ENCODE measurements around the gene TSKU.

The TSKU gene

DNA sequence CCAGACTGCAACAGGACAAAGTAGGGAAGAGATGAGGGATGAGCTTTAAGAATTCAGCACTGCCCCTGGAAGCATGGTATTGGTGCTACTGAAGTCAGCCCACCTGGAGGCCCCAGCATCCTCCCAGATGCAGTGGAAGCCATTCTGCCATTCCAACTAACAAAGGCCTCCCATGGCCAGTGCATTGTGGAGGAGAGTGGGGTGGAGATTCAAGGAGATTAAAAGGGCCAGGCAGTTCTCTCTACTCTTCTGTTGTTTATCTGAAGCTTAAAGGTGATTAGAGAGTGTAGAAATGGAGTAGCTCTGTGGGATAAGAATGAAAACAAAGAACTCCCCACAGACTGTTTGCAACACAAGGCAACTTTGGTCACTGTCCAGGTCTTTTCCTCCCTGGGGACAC is 24.1 kb upstream of the TSKU start:
- H3K4me3 ChIP-seq (ENCODE audit: insufficient read depth in 1 of 2, low read depth in 1 of 2, low read length in 2 of 2) = no peak overlapping the region
- H3K4me1 ChIP-seq (ENCODE audit: control insufficient read depth, insufficient read depth, low read depth, low read length) = peaks cover 2% of the 10 kb centered on the region
- no peak overlapping the region for H3K4ac ChIP-seq (ENCODE audit: low read depth in 1 of 2, low read length in 2 of 2)
- H3K9ac ChIP-seq (ENCODE audit: low read length) = no peak overlapping the region
- no peaks in the 10 kb centered on the region for H3K79me1 ChIP-seq (replicated peaks; ENCODE audit: low read length, poor library complexity, severe bottlenecking)
- no peak overlapping the region for H2BK15ac ChIP-seq (ENCODE audit: low read depth, poor library complexity, severe bottlenecking)
- H2BK5ac ChIP-seq (ENCODE audit: low read depth, low read length, poor library complexity, severe bottlenecking) = no peak overlapping the region
- no peak overlapping the region for H3K18ac ChIP-seq (ENCODE audit: low read depth in 1 of 2, low read length in 2 of 2)
- H3K23ac ChIP-seq (ENCODE audit: low read length in 2 of 2) = no peak overlapping the region
- H4K8ac ChIP-seq (ENCODE audit: low read length) = no peak overlapping the region
- no peak overlapping the region for H3K4me2 ChIP-seq (ENCODE audit: low read length, poor library complexity, severe bottlenecking)
- H2AK5ac ChIP-seq (ENCODE audit: low read length, severe bottlenecking) = no peak overlapping the region
- no peak for DNase-seq
- no peak overlapping the region for H3K27ac ChIP-seq (ENCODE audit: low read length, poor library complexity, severe bottlenecking)
- H3K36me3 ChIP-seq (ENCODE audit: control insufficient read depth in 1 of 2, insufficient read depth in 2 of 2, low read depth in 1 of 2, low read length in 2 of 2) = no peaks in the 10 kb centered on the region
- no peaks in the 10 kb centered on the region for H3K9me3 ChIP-seq (ENCODE audit: control insufficient read depth, low read length)
- peaks cover 0 to 7% of the 10 kb centered on the region in 2 experiments for H3K27me3 ChIP-seq (ENCODE audit: control insufficient read depth in 1 of 2, insufficient read depth in 1 of 2, low read length in 2 of 2)
- no peak overlapping the region for H2BK120ac ChIP-seq (ENCODE audit: low read depth, low read length)
- no peak overlapping the region for H2BK12ac ChIP-seq (ENCODE audit: low read length in 2 of 2)
- H4K91ac ChIP-seq (ENCODE audit: low read length) = no peak overlapping the region
- H2AFZ ChIP-seq (ENCODE audit: low read depth, low read length) = no peak overlapping the region
- H3K14ac ChIP-seq (ENCODE audit: low read length in 2 of 2) = no peak overlapping the region

DNA sequence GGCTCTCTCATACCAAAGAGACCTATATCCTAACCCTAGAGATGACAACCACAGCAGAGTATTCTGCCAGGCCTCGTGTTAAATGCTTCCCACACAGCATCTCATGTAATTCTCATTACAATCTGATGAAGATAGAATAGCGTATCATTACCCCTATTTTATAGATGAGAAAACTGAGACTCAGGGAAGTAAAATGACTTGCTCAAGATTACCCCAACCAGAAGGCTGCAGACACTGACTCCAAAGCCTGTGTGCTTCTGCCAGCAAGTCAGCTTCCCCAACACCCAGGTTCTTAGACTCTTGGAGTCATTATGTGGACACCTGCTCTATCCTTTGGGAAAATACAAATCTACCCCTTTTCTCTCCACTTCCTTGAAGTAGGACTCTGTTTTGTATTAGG is 23.6 kb upstream of the TSKU start:
- Histone ChIP-seq H3K18ac (ENCODE audit: low read depth in 1 of 2, low read length in 2 of 2) (no peak overlapping the region), H2BK120ac (ENCODE audit: low read depth, low read length) (no peak overlapping the region), H3K9ac (ENCODE audit: low read length) (no peak overlapping the region), H3K79me1 (replicated peaks; ENCODE audit: low read length, poor library complexity, severe bottlenecking) (no peaks in the 10 kb centered on the region), H4K91ac (ENCODE audit: low read length) (no peak overlapping the region), H2AK5ac (ENCODE audit: low read length, severe bottlenecking) (no peak overlapping the region), H4K8ac (ENCODE audit: low read length) (no peak overlapping the region), H3K9me3 (ENCODE audit: control insufficient read depth, low read length) (no peaks in the 10 kb centered on the region), H3K23ac (ENCODE audit: low read length in 2 of 2) (no peak overlapping the region), H3K14ac (ENCODE audit: low read length in 2 of 2) (no peak overlapping the region), H3K36me3 (ENCODE audit: control insufficient read depth in 1 of 2, insufficient read depth in 2 of 2, low read depth in 1 of 2, low read length in 2 of 2) (no peaks in the 10 kb centered on the region), H2AFZ (ENCODE audit: low read depth, low read length) (no peak overlapping the region), H2BK12ac (ENCODE audit: low read length in 2 of 2) (no peak overlapping the region), H3K4me2 (ENCODE audit: low read length, poor library complexity, severe bottlenecking) (no peak overlapping the region), H3K4ac (ENCODE audit: low read depth in 1 of 2, low read length in 2 of 2) (no peak overlapping the region), H2BK5ac (ENCODE audit: low read depth, low read length, poor library complexity, severe bottlenecking) (no peak overlapping the region), H3K4me3 (ENCODE audit: insufficient read depth in 1 of 2, low read depth in 1 of 2, low read length in 2 of 2) (no peak overlapping the region), H3K4me1 (ENCODE audit: control insufficient read depth, insufficient read depth, low read depth, low read length) (peaks cover 2% of the 10 kb centered on the region), H2BK15ac (ENCODE audit: low read depth, poor library complexity, severe bottlenecking) (no peak overlapping the region), H3K27me3 (ENCODE audit: control insufficient read depth in 1 of 2, insufficient read depth in 1 of 2, low read length in 2 of 2) (peaks cover 0 to 7% of the 10 kb centered on the region in 2 experiments), H3K27ac (ENCODE audit: low read length, poor library complexity, severe bottlenecking) (no peak overlapping the region)
- WGBS = 81% methylated on average over 2 of the region's 2 CpGs
- DNase-seq = no peak

DNA sequence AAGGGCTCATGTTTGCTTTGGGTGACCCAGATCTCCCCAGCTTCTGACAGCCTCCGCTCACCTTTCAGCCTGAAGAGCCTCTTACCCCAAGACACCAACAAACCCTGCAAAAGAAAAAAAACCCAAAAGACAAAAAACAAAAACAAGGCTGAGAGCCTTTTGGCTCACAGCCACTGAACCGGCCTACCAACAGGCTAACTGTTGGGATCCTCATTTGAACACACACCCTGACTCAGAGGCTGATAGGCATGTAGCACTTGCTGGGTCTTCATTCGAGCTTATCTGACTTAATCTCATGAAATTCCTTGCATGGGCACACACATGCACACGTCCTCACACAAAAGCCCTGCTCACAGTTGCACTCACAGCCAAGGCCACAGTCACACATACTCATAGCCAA is 22.9 kb upstream of the TSKU start:
- Histone ChIP-seq H2AFZ (ENCODE audit: low read depth, low read length) (no peak overlapping the region), H2BK12ac (ENCODE audit: low read length in 2 of 2) (no peak overlapping the region), H3K4me2 (ENCODE audit: low read length, poor library complexity, severe bottlenecking) (no peak overlapping the region), H2AK5ac (ENCODE audit: low read length, severe bottlenecking) (no peak overlapping the region), H3K9me3 (ENCODE audit: control insufficient read depth, low read length) (no peaks in the 10 kb centered on the region), H3K4me3 (ENCODE audit: insufficient read depth in 1 of 2, low read depth in 1 of 2, low read length in 2 of 2) (no peak overlapping the region), H3K23ac (ENCODE audit: low read length in 2 of 2) (no peak overlapping the region), H3K27me3 (ENCODE audit: control insufficient read depth in 1 of 2, insufficient read depth in 1 of 2, low read length in 2 of 2) (peaks cover 0 to 7% of the 10 kb centered on the region in 2 experiments), H4K8ac (ENCODE audit: low read length) (no peak overlapping the region), H3K9ac (ENCODE audit: low read length) (no peak overlapping the region), H3K18ac (ENCODE audit: low read depth in 1 of 2, low read length in 2 of 2) (no peak overlapping the region), H3K4me1 (ENCODE audit: control insufficient read depth, insufficient read depth, low read depth, low read length) (peaks cover 2% of the 10 kb centered on the region), H2BK5ac (ENCODE audit: low read depth, low read length, poor library complexity, severe bottlenecking) (no peak overlapping the region), H3K14ac (ENCODE audit: low read length in 2 of 2) (no peak overlapping the region), H3K36me3 (ENCODE audit: control insufficient read depth in 1 of 2, insufficient read depth in 2 of 2, low read depth in 1 of 2, low read length in 2 of 2) (no peaks in the 10 kb centered on the region), H3K79me1 (replicated peaks; ENCODE audit: low read length, poor library complexity, severe bottlenecking) (no peaks in the 10 kb centered on the region), H3K4ac (ENCODE audit: low read depth in 1 of 2, low read length in 2 of 2) (no peak overlapping the region), H3K27ac (ENCODE audit: low read length, poor library complexity, severe bottlenecking) (no peak overlapping the region), H2BK15ac (ENCODE audit: low read depth, poor library complexity, severe bottlenecking) (no peak overlapping the region), H2BK120ac (ENCODE audit: low read depth, low read length) (no peak overlapping the region), H4K91ac (ENCODE audit: low read length) (no peak overlapping the region)
- 75% methylated on average over 4 of the region's 4 CpGs for WGBS
- DNase-seq = no peak

DNA sequence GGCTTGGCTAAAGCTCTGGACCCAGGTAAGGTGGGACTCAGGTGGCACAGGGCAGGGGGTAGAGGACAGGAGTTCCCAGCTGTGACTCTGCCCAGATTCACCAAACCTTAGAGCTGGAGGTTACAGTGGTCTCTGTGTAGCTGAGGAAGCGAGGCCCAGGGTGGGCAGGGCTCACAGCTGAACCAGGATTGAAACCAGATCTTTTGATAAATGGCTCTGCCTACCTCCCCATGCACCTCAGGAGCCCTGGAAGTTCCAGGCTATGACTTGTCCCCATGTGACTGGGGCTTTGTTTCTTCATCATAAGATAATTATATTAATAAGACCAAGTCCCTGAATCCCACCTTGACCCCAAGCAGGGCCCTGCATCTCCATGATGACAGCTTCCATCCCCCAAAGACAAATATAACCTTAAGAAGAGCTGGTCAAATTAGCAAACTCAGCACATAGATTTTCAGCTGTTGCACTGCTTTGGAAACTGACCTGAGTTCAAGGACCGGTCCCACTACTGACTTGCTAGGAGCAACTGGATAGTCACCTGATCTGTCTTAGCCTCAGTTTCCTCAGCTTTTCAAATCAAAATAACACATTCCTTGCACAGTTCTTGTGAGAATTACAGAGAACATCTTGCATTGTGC is 21.3 kb upstream of the TSKU start:
- H3K9ac ChIP-seq (ENCODE audit: low read length) = no peak overlapping the region
- H3K4me1 ChIP-seq (ENCODE audit: control insufficient read depth, insufficient read depth, low read depth, low read length) = peaks cover 12% of the 10 kb centered on the region
- no peaks in the 10 kb centered on the region for H3K36me3 ChIP-seq (ENCODE audit: control insufficient read depth in 1 of 2, insufficient read depth in 2 of 2, low read depth in 1 of 2, low read length in 2 of 2)
- H2BK5ac ChIP-seq (ENCODE audit: low read depth, low read length, poor library complexity, severe bottlenecking) = no peak overlapping the region
- no peak overlapping the region for H2BK120ac ChIP-seq (ENCODE audit: low read depth, low read length)
- H3K18ac ChIP-seq (ENCODE audit: low read depth in 1 of 2, low read length in 2 of 2) = no peak overlapping the region
- no peak overlapping the region for H2AFZ ChIP-seq (ENCODE audit: low read depth, low read length)
- no peak overlapping the region for H3K4ac ChIP-seq (ENCODE audit: low read depth in 1 of 2, low read length in 2 of 2)
- H2AK5ac ChIP-seq (ENCODE audit: low read length, severe bottlenecking) = no peak overlapping the region
- peaks cover 0 to 7% of the 10 kb centered on the region in 2 experiments for H3K27me3 ChIP-seq (ENCODE audit: control insufficient read depth in 1 of 2, insufficient read depth in 1 of 2, low read length in 2 of 2)
- peak overlapping the region in 1 of 2 experiments; percentile 42 for H2BK12ac ChIP-seq (ENCODE audit: low read length in 2 of 2)
- H4K91ac ChIP-seq (ENCODE audit: low read length) = no peak overlapping the region
- H3K27ac ChIP-seq (ENCODE audit: low read length, poor library complexity, severe bottlenecking) = no peak overlapping the region
- no peak overlapping the region for H3K14ac ChIP-seq (ENCODE audit: low read length in 2 of 2)
- H3K79me1 ChIP-seq (replicated peaks; ENCODE audit: low read length, poor library complexity, severe bottlenecking) = no peaks in the 10 kb centered on the region
- H4K8ac ChIP-seq (ENCODE audit: low read length) = no peak overlapping the region
- H2BK15ac ChIP-seq (ENCODE audit: low read depth, poor library complexity, severe bottlenecking) = no peak overlapping the region
- DNase-seq = no peak
- no peak overlapping the region for H3K23ac ChIP-seq (ENCODE audit: low read length in 2 of 2)
- no peak overlapping the region for H3K4me2 ChIP-seq (ENCODE audit: low read length, poor library complexity, severe bottlenecking)
- 97% methylated on average over 2 of the region's 2 CpGs for WGBS
- H3K9me3 ChIP-seq (ENCODE audit: control insufficient read depth, low read length) = no peaks in the 10 kb centered on the region
- H3K4me3 ChIP-seq (ENCODE audit: insufficient read depth in 1 of 2, low read depth in 1 of 2, low read length in 2 of 2) = no peak overlapping the region
